H1 (cell line): Measurements from ENCODE around the gene ENPP6.

ENCODE experiments used
- BRCA1 ChIP-seq: IDR thresholded peaks from 2 replicates; pipeline ENCODE4 v1.6.1; 2012; ENCODE audit warnings: low read depth, low read length, improper control_type of control experiment
- CEBPB ChIP-seq: IDR thresholded peaks from 2 replicates; pipeline ENCODE4 v1.6.1; 2012; ENCODE audit warnings: low read depth, low read length
- CREB1 ChIP-seq: IDR thresholded peaks from 2 replicates; pipeline ENCODE4 v1.6.1; 2012; ENCODE audit warnings: inconsistent platforms
- GABPA ChIP-seq: IDR thresholded peaks from 2 replicates; pipeline ENCODE4 v1.6.1; 2011; ENCODE audit warnings: mild to moderate bottlenecking, low read length, moderate library complexity, borderline replicate concordance; ENCODE audit not compliant: insufficient read depth
- KDM5A ChIP-seq: fragments of 200-600 bp; IDR thresholded peaks from 2 replicates; pipeline ENCODE4 v1.7.1; 2012; ENCODE audit warnings: mild to moderate bottlenecking, low read length, inconsistent platforms, mixed read lengths
- NANOG ChIP-seq: IDR thresholded peaks from 2 replicates; pipeline ENCODE4 v1.6.1; 2011; ENCODE audit warnings: low read length, low read depth, mild to moderate bottlenecking, inconsistent platforms; ENCODE audit not compliant: insufficient read depth, poor library complexity, severe bottlenecking
- POLR2A ChIP-seq, 2 experiments: IDR thresholded peaks; 1 replicate in 1 of 2; 2 replicates in 1 of 2; pipeline ENCODE4 v1.6.1; 2011; ENCODE audit warnings: low read depth in 2 of 2, low read length in 2 of 2, mild to moderate bottlenecking in 2 of 2; ENCODE audit errors: control extremely low read depth in 1 of 2
- POLR2AphosphoS5 ChIP-seq: IDR thresholded peaks from 2 replicates; pipeline ENCODE4 v1.6.1; 2011; ENCODE audit warnings: low read depth, low read length
- RAD21 ChIP-seq, 2 experiments: IDR thresholded peaks in 1 of 2; conservative IDR thresholded peaks in 1 of 2; 2 replicates each; pipeline ENCODE4 v1.6.1; 2011; ENCODE audit warnings: low read depth in 2 of 2, low read length in 2 of 2, improper control_type of control experiment in 1 of 2, inconsistent platforms in 1 of 2, mild to moderate bottlenecking in 1 of 2, moderate library complexity in 1 of 2
- SP2 ChIP-seq: IDR thresholded peaks from 2 replicates; pipeline ENCODE4 v1.6.1; 2012; ENCODE audit warnings: mild to moderate bottlenecking, low read length, inconsistent platforms
- TAF1 ChIP-seq: IDR thresholded peaks from 2 replicates; pipeline ENCODE4 v1.6.1; 2011; ENCODE audit warnings: mild to moderate bottlenecking, low read depth, low read length
- YY1 ChIP-seq: IDR thresholded peaks from 2 replicates; pipeline ENCODE4 v1.6.1; 2011; ENCODE audit warnings: low read depth, mild to moderate bottlenecking, low read length
- TF ChIP-seq, protein P1 (sequence below), 3 experiments: IDR thresholded peaks; 1 replicate in 2 of 3; 2 replicates in 1 of 3; pipeline versions ENCODE4 v1.5.1 to v1.6.1; 2011; ENCODE audit warnings: low read length in 3 of 3, mild to moderate bottlenecking in 3 of 3, inconsistent platforms in 2 of 3, low read depth in 1 of 3, moderate library complexity in 1 of 3; ENCODE audit not compliant: insufficient read depth in 1 of 3; ENCODE audit errors: control extremely low read depth in 1 of 3

DNA sequence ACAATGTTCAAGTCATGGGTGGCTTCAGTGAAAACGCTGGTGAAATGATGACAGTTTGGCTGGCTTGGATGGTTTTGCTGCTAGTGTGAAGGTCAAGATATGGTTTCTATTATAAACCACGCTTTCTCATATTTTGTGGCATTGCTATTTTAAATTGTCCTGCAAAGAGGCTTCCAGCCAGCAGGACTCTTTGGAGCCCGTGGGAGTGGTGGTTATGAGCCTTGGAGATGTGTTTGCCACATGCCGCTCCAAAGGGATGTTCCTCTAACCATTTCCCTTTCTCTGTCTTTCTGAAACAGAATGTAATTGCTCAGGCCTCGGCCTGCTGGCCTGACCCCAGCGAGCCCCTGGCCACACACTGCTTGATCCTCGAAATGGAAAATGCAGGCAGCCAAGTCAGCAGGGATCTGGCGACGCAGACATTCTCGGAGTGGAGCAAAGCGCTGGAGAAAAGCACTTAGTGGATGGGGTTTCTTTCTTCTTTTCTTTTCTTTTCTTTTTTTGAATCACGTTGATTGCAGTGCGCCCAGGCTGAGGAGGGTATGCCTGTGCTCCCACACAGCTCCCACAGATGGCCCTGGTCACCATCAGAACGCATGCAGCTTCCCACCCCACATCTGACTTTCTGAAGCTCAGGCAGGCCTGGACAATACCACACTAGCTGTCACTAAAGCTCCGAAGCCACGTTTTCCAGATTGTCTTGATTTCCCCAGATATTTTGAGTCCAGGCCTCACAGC, 114.0 kb downstream of the ENPP6 start:
- no peak for TF ChIP-seq POLR2AphosphoS5
- no peak for TF ChIP-seq BRCA1
- TF ChIP-seq, protein P1, sequence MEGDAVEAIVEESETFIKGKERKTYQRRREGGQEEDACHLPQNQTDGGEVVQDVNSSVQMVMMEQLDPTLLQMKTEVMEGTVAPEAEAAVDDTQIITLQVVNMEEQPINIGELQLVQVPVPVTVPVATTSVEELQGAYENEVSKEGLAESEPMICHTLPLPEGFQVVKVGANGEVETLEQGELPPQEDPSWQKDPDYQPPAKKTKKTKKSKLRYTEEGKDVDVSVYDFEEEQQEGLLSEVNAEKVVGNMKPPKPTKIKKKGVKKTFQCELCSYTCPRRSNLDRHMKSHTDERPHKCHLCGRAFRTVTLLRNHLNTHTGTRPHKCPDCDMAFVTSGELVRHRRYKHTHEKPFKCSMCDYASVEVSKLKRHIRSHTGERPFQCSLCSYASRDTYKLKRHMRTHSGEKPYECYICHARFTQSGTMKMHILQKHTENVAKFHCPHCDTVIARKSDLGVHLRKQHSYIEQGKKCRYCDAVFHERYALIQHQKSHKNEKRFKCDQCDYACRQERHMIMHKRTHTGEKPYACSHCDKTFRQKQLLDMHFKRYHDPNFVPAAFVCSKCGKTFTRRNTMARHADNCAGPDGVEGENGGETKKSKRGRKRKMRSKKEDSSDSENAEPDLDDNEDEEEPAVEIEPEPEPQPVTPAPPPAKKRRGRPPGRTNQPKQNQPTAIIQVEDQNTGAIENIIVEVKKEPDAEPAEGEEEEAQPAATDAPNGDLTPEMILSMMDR (IDR thresholded peaks at IDR 0.05; ENCODE audit: control extremely low read depth in 1 of 3, insufficient read depth in 1 of 3, low read depth in 1 of 3, low read length in 3 of 3) = no peak
- no peak for TF ChIP-seq POLR2A (IDR thresholded peaks at IDR 0.05; ENCODE audit: control extremely low read depth in 1 of 2, low read depth in 2 of 2, low read length in 2 of 2)
- TF ChIP-seq YY1 = no peak
- TF ChIP-seq NANOG = no peak
- TF ChIP-seq CEBPB = no peak
- no peak for TF ChIP-seq SP2
- TF ChIP-seq GABPA = no peak
- no peak for TF ChIP-seq TAF1
- no peak for TF ChIP-seq RAD21 (IDR thresholded peaks at IDR 0.05 in 1 of 2, conservative IDR thresholded peaks at IDR 0.05 in 1 of 2; ENCODE audit: low read depth in 2 of 2, low read length in 2 of 2)
- TF ChIP-seq CREB1 = no peak
- TF ChIP-seq KDM5A = no peak
